H9 (cell line): ENCODE results near the gene CMTM7. TPM values are rescaled to one million over a fixed set of nuclear protein-coding genes. Genes with fewer than 3 reads are reported as not detected.
A peak's percentile ranks its signal among the peaks of the same experiment; 100 is the strongest.

Experiments used
- DNase-seq: peaks from one replicate; pipeline ENCODE4 v3.0.0-alpha.2; 2017
- H2AFZ ChIP-seq: one replicate; pipeline ENCODE4 v1.6.1; 2013; ENCODE audit warnings: mild to moderate bottlenecking, low read length, control low read depth, moderate library complexity
- H2AK5ac ChIP-seq: 2 replicates; pipeline ENCODE4 v1.6.1; 2013; ENCODE audit warnings: low read length, control low read depth, mixed read lengths; ENCODE audit not compliant: insufficient read length
- H2BK120ac ChIP-seq: one replicate; pipeline ENCODE4 v1.6.1; 2013; ENCODE audit warnings: low read depth, mild to moderate bottlenecking, low read length, control low read depth, inconsistent platforms; ENCODE audit not compliant: poor library complexity, severe bottlenecking
- H2BK12ac ChIP-seq: 2 replicates; pipeline ENCODE4 v1.6.1; 2013; ENCODE audit warnings: low read length, control low read depth, mixed read lengths, low read depth; ENCODE audit not compliant: insufficient read length
- H2BK15ac ChIP-seq: 2 replicates; pipeline ENCODE4 v1.6.1; 2013; ENCODE audit warnings: low read depth, low read length, control low read depth
- H2BK20ac ChIP-seq: one replicate; pipeline ENCODE4 v1.6.1; 2013; ENCODE audit warnings: low read depth, mild to moderate bottlenecking, low read length, control low read depth, inconsistent platforms; ENCODE audit not compliant: poor library complexity, severe bottlenecking
- H2BK5ac ChIP-seq: 2 replicates; pipeline ENCODE4 v1.6.1; 2013; ENCODE audit warnings: low read length, control low read depth, mixed read lengths; ENCODE audit not compliant: insufficient read length
- H3K14ac ChIP-seq: 2 replicates; pipeline ENCODE4 v1.6.1; 2013; ENCODE audit warnings: low read length, control low read depth; ENCODE audit not compliant: insufficient read depth
- H3K18ac ChIP-seq: 2 replicates; pipeline ENCODE4 v1.6.1; 2013; ENCODE audit warnings: low read depth, mild to moderate bottlenecking, mixed read lengths, low read length, control low read depth; ENCODE audit not compliant: insufficient read length
- H3K23ac ChIP-seq: 2 replicates; pipeline ENCODE4 v1.6.1; 2013; ENCODE audit warnings: low read length, control low read depth, mixed read lengths, low read depth; ENCODE audit not compliant: insufficient read length
- H3K23me2 ChIP-seq: 2 replicates; pipeline ENCODE4 v1.6.1; 2013; ENCODE audit warnings: low read depth, mild to moderate bottlenecking, mixed read lengths, low read length, control low read depth; ENCODE audit not compliant: insufficient read length, poor library complexity, severe bottlenecking
- H3K27ac ChIP-seq: 2 replicates; pipeline ENCODE4 v1.5.1; 2013; ENCODE audit warnings: low read length, control low read depth, mixed read lengths, low read depth; ENCODE audit not compliant: insufficient read length
- H3K27me3 ChIP-seq: 2 replicates; pipeline ENCODE4 v1.6.1; 2013; ENCODE audit warnings: low read length, control low read depth, inconsistent platforms; ENCODE audit not compliant: insufficient read depth
- H3K4ac ChIP-seq: 2 replicates; pipeline ENCODE4 v1.6.1; 2013; ENCODE audit warnings: low read depth, mild to moderate bottlenecking, control low read depth, inconsistent platforms, low read length, moderate library complexity
- H3K4me1 ChIP-seq: 2 replicates; pipeline ENCODE4 v1.6.1; 2013; ENCODE audit warnings: low read length, control low read depth, inconsistent platforms; ENCODE audit not compliant: insufficient read depth
- H3K4me2 ChIP-seq: 2 replicates; pipeline ENCODE4 v1.6.1; 2013; ENCODE audit warnings: low read length, control low read depth, mixed read lengths; ENCODE audit not compliant: insufficient read length, insufficient read depth
- H3K56ac ChIP-seq: 2 replicates; pipeline ENCODE4 v1.6.1; 2013; ENCODE audit warnings: low read depth, mild to moderate bottlenecking, mixed read lengths, low read length, control low read depth; ENCODE audit not compliant: insufficient read length
- H3K79me1 ChIP-seq: 2 replicates; pipeline ENCODE4 v1.6.1; 2013; ENCODE audit warnings: low read depth, mild to moderate bottlenecking, moderate library complexity, low read length, control low read depth, inconsistent platforms; ENCODE audit not compliant: insufficient read depth, poor library complexity, severe bottlenecking
- H3K79me2 ChIP-seq: 2 replicates; pipeline ENCODE4 v1.6.1; 2013; ENCODE audit warnings: low read length, control low read depth, inconsistent platforms; ENCODE audit not compliant: insufficient read depth
- H3K9ac ChIP-seq: 2 replicates; pipeline ENCODE4 v1.6.1; 2013; ENCODE audit warnings: low read length, control low read depth, mixed read lengths; ENCODE audit not compliant: insufficient read length; ENCODE audit errors: extremely low read depth
- H3K9me3 ChIP-seq: one replicate; pipeline ENCODE4 v1.6.1; 2013; ENCODE audit warnings: low read depth, low read length, inconsistent platforms; ENCODE audit not compliant: control insufficient read depth
- H3T11ph ChIP-seq: one replicate; pipeline ENCODE4 v1.6.1; 2013; ENCODE audit warnings: mild to moderate bottlenecking, low read length, control low read depth, inconsistent platforms
- H4K20me1 ChIP-seq: one replicate; pipeline ENCODE4 v1.6.1; 2013; ENCODE audit not compliant: control insufficient read depth, insufficient read length, insufficient read depth
- H4K5ac ChIP-seq: 2 replicates; pipeline ENCODE4 v1.6.1; 2013; ENCODE audit warnings: low read depth, mild to moderate bottlenecking, mixed read lengths, low read length, control low read depth; ENCODE audit not compliant: insufficient read length
- H4K8ac ChIP-seq: replicated peaks from 2 replicates; pipeline ENCODE4 v1.6.1; 2013; ENCODE audit warnings: low read length, control low read depth, mixed read lengths, low read depth; ENCODE audit not compliant: insufficient read length
- H4K91ac ChIP-seq: 2 replicates; pipeline ENCODE4 v1.6.1; 2013; ENCODE audit warnings: low read depth, mild to moderate bottlenecking, moderate library complexity, mixed read lengths, low read length, control low read depth; ENCODE audit not compliant: insufficient read length
- H3K27ac Mint-ChIP-seq, 3 experiments: 2 replicates in 2 of 3; 3 replicates in 1 of 3; pipeline ENCODE4 v1.8.0; 2020 to 2021; ENCODE audit warnings: mixed read lengths in 3 of 3, mild to moderate bottlenecking in 1 of 3, moderate library complexity in 1 of 3
- H3K27me3 Mint-ChIP-seq: 2 replicates; pipeline ENCODE4 v1.8.0; 2021; ENCODE audit warnings: low read depth, mild to moderate bottlenecking, moderate library complexity, mixed read lengths
- H3K36me3 Mint-ChIP-seq, 3 experiments: 2 replicates in 2 of 3; 3 replicates in 1 of 3; pipeline ENCODE4 v1.8.0; 2020 to 2021; ENCODE audit warnings: low read depth in 3 of 3, mixed read lengths in 3 of 3; ENCODE audit not compliant: insufficient read depth in 1 of 3
- H3K4me1 Mint-ChIP-seq, 2 experiments: 2 replicates each; pipeline ENCODE4 v1.8.0; 2020; ENCODE audit warnings: mixed read lengths in 2 of 2
- H3K4me3 Mint-ChIP-seq, 2 experiments: 2 replicates in 1 of 2; 3 replicates in 1 of 2; pipeline ENCODE4 v1.8.0; 2020 to 2021; ENCODE audit warnings: mild to moderate bottlenecking in 2 of 2, mixed read lengths in 2 of 2, moderate library complexity in 1 of 2
- H3K9me3 Mint-ChIP-seq, 2 experiments: 2 replicates in 1 of 2; 3 replicates in 1 of 2; pipeline ENCODE4 v1.8.0; 2020; ENCODE audit warnings: mild to moderate bottlenecking in 2 of 2, mixed read lengths in 2 of 2, moderate library complexity in 1 of 2
- WGBS: extraction: QIAGEN DNeasy Blood & Tissue Kit; methylation state at CpG from one replicate; pipeline ENCODE4 v1.1.7; 2013; ENCODE audit warnings: missing lambda C conversion rate, low lambda C conversion rate, mixed read lengths; ENCODE audit not compliant: insufficient read length; ENCODE audit errors: extremely low coverage; 5-methylcytosine and 5-hydroxymethylcytosine counted together
- total RNA-seq: library from RNA; stranded (reverse); gene quantifications from 2 replicates; pipeline ENCODE4 v1.2.1, GENCODE V29; 2021
- TF ChIP-seq, protein P1 (sequence below): fragments of 200-600 bp; sonication (generic); conservative IDR thresholded peaks from 3 replicates; pipeline ENCODE4 v1.8.0; 2021; ENCODE audit warnings: antibody characterized with exemption, mild to moderate bottlenecking

CMTM7 gene
- total RNA-seq, 1 experiment from 2014 or later, result 23.9 TPM

DNA sequence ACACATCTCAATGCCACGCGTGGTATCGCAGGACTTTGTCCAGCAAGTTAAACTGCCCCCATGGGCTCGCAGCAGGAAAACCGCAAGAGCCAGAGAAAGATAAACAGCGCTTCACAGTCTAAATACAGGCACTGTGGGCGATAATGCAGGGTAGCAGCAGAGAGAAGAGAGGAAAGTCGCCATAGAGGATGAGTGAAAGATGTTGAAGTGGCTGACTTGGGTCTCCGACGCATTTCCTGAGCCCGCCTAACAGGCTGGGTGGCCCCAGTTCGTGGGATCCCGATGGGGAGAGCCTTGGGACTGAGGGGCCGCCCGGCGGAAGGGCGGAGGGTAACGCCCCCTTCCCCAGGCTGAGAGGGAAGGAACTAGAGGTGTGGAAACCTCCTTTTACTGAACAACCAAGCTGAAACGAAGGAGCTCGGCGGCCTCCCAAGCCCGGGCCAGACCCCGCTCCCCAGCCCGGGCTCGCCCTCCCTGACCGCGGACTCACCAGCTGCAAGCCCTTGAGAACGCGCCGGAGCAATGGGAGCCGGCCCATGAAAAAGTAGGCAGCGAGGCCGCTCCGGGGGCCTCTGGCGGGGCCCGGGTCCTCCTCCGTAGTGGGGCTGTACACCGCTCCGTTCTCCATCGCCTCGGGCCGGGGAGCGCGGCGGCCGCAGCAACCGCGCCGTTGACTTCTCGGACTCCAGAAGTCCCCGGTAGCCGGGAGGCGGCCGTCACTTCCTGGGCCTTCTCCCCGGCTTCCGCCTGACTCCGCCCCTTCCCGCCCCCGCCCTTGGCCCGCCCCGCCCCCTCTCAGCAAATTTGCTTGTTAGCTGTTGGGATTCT lies 110.7 kb downstream of the CMTM7 start, which contains the start of gene CMTM6:
Gene CMTM6, minus strand, starts transcription at position 735 of the 828 bp plus-strand sequence. Its CDS starts 107 bp downstream, at position 628.
- H3K36me3 Mint-ChIP-seq, result peaks cover 0 to 3% (median 0%) of the 10 kb centered on the region in 3 experiments; a peak in 2 of 7 replicates
- WGBS, result no CpG with 5 or more reads among the region's 61 CpGs
- Histone ChIP-seq H3K56ac (no peak within 1 kb of the TSS), H3K4ac (no peak within 1 kb of the TSS), H4K8ac (no peak within 1 kb of the TSS), H3K4me2 (peak within 1 kb of the TSS; percentile 84), H2BK20ac (no peak within 1 kb of the TSS), H2BK12ac (peak within 1 kb of the TSS; percentile 40), H3K27me3 (no peaks in the 10 kb centered on the region), H3K79me1 (no peaks in the 10 kb centered on the region), H2BK5ac (no peak within 1 kb of the TSS), H2AK5ac (no peak within 1 kb of the TSS), H4K20me1 (peaks cover 2% of the 10 kb centered on the region), H3K14ac (no peak within 1 kb of the TSS), H3T11ph (peak within 1 kb of the TSS; percentile 8), H3K18ac (no peak within 1 kb of the TSS), H3K27ac (no peak within 1 kb of the TSS), H4K5ac (no peak within 1 kb of the TSS), H3K23me2 (no peaks in the 10 kb centered on the region), H2BK15ac (no peak within 1 kb of the TSS), H3K79me2 (no peaks in the 10 kb centered on the region; the same call in 1 of the 2 replicates), H3K23ac (no peak within 1 kb of the TSS), H3K4me1 (peaks cover 4% of the 10 kb centered on the region; the same call in 1 of the 2 replicates), H3K9ac (peak within 1 kb of the TSS; percentile 29), H3K9me3 (no peaks in the 10 kb centered on the region), H2BK120ac (no peak within 1 kb of the TSS), H2AFZ (peak within 1 kb of the TSS; percentile 57), H4K91ac (no peak within 1 kb of the TSS)
- H3K4me3 Mint-ChIP-seq, result peak within 1 kb of the TSS; percentile 94 to 99
- peak; percentile 89 for DNase-seq
- H3K27me3 Mint-ChIP-seq, result no peaks in the 10 kb centered on the region; the same call in 1 of the 2 replicates
- no peaks in the 10 kb centered on the region for H3K9me3 Mint-ChIP-seq
- H3K4me1 Mint-ChIP-seq, result peaks cover 20 to 30% of the 10 kb centered on the region in 2 experiments
- TF ChIP-seq, protein P1, sequence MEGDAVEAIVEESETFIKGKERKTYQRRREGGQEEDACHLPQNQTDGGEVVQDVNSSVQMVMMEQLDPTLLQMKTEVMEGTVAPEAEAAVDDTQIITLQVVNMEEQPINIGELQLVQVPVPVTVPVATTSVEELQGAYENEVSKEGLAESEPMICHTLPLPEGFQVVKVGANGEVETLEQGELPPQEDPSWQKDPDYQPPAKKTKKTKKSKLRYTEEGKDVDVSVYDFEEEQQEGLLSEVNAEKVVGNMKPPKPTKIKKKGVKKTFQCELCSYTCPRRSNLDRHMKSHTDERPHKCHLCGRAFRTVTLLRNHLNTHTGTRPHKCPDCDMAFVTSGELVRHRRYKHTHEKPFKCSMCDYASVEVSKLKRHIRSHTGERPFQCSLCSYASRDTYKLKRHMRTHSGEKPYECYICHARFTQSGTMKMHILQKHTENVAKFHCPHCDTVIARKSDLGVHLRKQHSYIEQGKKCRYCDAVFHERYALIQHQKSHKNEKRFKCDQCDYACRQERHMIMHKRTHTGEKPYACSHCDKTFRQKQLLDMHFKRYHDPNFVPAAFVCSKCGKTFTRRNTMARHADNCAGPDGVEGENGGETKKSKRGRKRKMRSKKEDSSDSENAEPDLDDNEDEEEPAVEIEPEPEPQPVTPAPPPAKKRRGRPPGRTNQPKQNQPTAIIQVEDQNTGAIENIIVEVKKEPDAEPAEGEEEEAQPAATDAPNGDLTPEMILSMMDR, result no peak
- peak within 1 kb of the TSS; percentile 89 to 93 (median 92) for H3K27ac Mint-ChIP-seq
